C4-2B (cell line): ENCODE data around the gene ENGASE.

Source experiments
- H3K27ac ChIP-seq: fragments of 450-650 bp; 2 replicates; pipeline ENCODE4 v1.5.1; 2017
- ZFX ChIP-seq: fragments of 450-650 bp; IDR thresholded peaks from 2 replicates; pipeline ENCODE4 v1.6.1; 2017
- TF ChIP-seq, protein P1 (sequence below): fragments of 450-650 bp; conservative IDR thresholded peaks from 2 replicates; pipeline ENCODE4 v1.5.1; 2017; ENCODE audit warnings: mild to moderate bottlenecking

ENGASE gene

DNA sequence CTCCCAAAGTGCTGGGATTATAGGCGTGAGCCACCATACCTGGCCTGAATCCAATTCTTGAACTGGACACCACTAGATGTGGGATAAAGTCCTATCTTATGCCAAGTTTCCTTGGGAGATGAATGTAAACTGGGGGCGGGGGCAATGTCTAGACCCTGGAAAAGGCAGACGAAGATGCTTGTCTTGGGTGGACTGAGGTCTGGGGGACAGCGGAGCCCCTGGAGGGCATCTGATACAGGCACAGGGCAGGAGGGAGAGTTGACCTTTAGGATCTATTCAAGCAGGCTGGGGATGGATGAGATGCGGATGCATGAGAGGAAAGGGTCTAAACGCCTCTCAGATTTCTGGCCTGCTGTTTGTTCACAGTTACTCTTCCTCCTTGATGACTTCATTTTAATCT lies 38.9 kb upstream of the ENGASE start:
- no peak for TF ChIP-seq ZFX
- TF ChIP-seq, protein P1, sequence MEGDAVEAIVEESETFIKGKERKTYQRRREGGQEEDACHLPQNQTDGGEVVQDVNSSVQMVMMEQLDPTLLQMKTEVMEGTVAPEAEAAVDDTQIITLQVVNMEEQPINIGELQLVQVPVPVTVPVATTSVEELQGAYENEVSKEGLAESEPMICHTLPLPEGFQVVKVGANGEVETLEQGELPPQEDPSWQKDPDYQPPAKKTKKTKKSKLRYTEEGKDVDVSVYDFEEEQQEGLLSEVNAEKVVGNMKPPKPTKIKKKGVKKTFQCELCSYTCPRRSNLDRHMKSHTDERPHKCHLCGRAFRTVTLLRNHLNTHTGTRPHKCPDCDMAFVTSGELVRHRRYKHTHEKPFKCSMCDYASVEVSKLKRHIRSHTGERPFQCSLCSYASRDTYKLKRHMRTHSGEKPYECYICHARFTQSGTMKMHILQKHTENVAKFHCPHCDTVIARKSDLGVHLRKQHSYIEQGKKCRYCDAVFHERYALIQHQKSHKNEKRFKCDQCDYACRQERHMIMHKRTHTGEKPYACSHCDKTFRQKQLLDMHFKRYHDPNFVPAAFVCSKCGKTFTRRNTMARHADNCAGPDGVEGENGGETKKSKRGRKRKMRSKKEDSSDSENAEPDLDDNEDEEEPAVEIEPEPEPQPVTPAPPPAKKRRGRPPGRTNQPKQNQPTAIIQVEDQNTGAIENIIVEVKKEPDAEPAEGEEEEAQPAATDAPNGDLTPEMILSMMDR: no peak
- H3K27ac ChIP-seq: no peak overlapping the region

DNA sequence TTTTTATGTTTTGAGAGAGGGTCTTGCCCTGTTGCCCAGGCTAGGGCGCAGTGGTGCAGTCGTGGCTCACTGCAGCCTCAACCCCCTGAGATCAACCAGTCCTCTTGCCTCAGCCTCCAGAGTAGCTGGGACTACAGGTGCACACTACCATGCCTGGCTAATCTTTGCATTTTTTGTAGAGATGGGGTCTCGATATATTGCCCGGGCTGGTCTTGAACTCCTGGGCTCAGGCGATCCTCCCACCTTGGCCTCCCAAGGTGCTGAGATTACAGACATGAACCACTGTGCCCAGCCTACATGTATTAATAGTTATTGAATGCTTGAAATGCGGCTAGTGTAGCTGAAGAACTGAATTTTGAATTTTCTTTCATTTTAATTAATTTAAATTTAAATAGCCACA lies 38.4 kb upstream of the ENGASE start:
- no peak for TF ChIP-seq ZFX
- TF ChIP-seq, protein P1: no peak
- no peak overlapping the region for H3K27ac ChIP-seq

DNA sequence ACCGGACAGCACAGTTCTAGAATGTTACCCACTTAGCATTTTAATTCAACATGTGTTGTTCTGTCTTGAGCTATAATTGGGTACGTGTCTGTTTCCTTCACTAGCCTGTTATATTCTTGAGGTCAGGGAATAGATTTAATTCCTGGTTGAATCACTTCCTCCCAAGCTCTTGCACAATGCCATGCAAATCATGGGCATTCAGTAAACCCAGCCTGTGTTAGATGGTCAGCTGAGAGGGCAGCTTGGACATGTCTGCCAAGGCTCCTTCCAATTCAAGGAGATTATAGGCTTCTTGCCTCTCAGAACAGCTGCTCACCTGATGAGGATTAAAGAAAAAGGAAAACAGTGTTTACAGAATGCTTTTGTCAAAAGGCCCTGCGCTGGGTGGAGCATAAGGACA lies 38.0 kb upstream of the ENGASE start:
- H3K27ac ChIP-seq: no peak overlapping the region
- TF ChIP-seq, protein P1: no peak
- TF ChIP-seq ZFX: no peak

DNA sequence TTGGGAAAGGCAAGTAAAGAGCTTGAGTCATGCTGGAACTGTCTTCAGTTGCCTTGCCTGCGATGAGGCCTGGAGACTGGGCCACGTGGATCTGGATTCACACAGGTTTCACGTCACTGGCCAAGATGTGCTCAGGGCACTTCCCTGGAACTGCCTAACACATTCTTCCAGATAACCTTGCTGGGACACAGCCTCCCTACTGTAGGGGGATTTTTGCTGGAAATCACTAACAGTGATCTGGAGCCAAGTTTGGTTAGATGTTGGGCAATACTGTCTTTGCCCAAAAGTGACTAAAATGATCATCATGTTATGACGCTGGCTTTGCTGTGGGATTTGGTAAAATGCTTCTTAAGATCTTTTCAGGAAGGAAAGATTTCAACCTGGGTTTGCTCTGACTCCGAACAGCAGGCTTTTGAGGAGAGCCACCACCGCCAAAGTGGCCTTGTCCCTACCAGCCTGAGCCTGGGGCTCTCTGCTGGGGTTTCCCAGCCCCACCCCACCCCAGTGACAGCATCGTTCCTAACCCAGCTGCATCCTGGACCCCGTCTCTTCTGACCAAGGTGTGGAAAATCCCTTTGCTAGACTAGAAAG lies 36.0 kb upstream of the ENGASE start:
- TF ChIP-seq ZFX: no peak
- TF ChIP-seq, protein P1: no peak
- no peak overlapping the region for H3K27ac ChIP-seq

DNA sequence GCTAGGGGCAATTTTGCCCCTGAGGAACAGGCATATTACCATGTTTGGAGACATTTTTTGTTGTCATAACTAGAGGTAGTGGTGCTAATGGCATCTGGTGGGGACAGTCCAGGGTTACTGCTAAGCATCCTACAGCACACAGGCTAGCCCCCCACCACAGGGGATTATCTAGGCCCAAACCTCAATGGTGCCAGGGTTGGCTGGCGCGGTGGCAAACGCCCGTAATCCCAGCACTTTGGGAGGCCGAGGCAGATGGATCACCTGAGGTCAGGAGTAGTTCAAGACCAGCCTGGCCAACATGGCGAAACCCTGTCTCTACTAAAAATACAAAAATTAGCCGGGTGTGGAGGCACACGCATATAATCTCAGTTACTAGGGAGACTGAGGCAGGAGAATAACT lies 35.5 kb upstream of the ENGASE start:
- no peak for TF ChIP-seq ZFX
- TF ChIP-seq, protein P1: no peak
- H3K27ac ChIP-seq: no peak overlapping the region

DNA sequence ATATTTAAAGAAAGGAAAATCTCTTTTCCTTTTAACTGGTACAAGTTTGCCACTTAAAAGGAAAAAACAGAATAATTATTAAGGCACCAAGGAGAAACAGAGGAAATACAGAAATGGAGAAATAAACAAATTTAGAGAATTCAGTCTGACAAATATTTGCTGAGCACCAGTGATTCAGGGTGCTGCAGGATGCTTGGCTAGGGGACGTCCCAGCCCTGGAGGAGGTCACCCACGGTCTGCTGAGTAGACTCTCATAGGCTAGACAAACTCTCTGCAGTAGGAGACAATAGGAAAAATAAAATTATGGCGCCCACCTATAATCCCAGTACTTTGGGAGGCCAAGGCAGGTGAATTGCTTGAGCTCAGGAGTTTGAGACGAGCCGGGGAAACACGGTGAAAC lies 34.7 kb upstream of the ENGASE start:
- TF ChIP-seq, protein P1: no peak
- no peak for TF ChIP-seq ZFX
- no peak overlapping the region for H3K27ac ChIP-seq

DNA sequence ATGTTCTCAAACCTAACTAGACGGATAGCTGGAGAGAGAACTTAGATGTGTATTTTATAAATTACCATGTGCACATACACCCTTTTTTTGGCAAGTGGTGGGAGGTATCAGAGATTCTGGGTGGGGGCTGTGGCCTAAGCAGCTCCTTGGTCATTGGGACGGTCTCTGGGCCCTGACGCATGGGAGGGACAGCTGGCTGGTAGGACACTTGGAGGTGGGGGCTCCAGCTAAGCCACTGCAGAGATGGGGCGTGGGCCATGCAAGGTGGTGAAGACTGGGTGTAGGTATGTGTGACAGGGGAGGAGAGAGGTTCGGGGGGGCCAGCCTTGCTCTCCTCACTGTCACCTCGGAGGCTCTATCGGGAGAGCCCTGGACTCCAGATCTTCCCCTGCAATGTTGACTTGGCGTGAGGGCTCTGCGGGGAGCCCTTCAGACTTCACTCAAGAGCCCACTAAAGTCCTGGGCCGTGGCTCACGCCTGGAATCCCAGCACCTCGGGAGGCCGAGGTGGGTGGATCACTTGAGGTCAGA lies 33.5 kb upstream of the ENGASE start:
- TF ChIP-seq, protein P1: no peak
- TF ChIP-seq ZFX: no peak
- no peak overlapping the region for H3K27ac ChIP-seq
